IMR-90 (cell line): ENCODE results near the gene OGA. TPM values are rescaled to one million over a fixed set of nuclear protein-coding genes. Genes with fewer than 3 reads are reported as not detected.

Experiments used
- ATAC-seq: fragments of 200-7000 bp; cut with Tn5 transposase; 2 replicates; pipeline ENCODE4 v1.9.1; 2020; ENCODE audit warnings: low read depth, mild to moderate bottlenecking, moderate library complexity
- BruUV-seq: library from RNA; stranded (reverse); fragments of 400-500 nt; replicated peaks from 2 replicates; lab custom pipeline; 2021; lab: Mats Ljungman, UMichigan
- CTCF ChIA-PET: fragments of 300-600 bp; formaldehyde crosslinking; extraction: SDS; loops from one replicate; lab custom pipeline; 2021; ENCODE audit warnings: antibody characterized with exemption; lab: Yijun Ruan, JAX
- POLR2A ChIA-PET: fragments of 300-600 bp; sonication (Branson Sonifier 250); formaldehyde crosslinking; loops from one replicate; lab custom pipeline; 2022; ENCODE audit warnings: antibody characterized with exemption; ENCODE audit not compliant: unreplicated experiment; lab: Charles Lee
- DNase-seq: peaks from one replicate; pipeline ENCODE4 v3.0.0; 2013
- H2AFZ ChIP-seq: replicated peaks from 2 replicates; pipeline ENCODE3; 2013; ENCODE audit warnings: low read length, mild to moderate bottlenecking; ENCODE audit not compliant: poor library complexity
- H2AK5ac ChIP-seq: 2 replicates; pipeline ENCODE4 v1.6.1; 2013; ENCODE audit warnings: low read depth, low read length, inconsistent platforms
- H2AK9ac ChIP-seq: replicated peaks from 2 replicates; pipeline ENCODE3; 2013; ENCODE audit warnings: mild to moderate bottlenecking, low read depth, low read length, moderate library complexity; ENCODE audit not compliant: poor library complexity
- H2BK120ac ChIP-seq: 2 replicates; pipeline ENCODE4 v1.6.1; 2013; ENCODE audit warnings: low read depth, low read length, inconsistent platforms
- H2BK15ac ChIP-seq: 3 replicates; pipeline ENCODE4 v1.6.1; 2013; ENCODE audit warnings: low read depth, low read length, inconsistent platforms
- H2BK20ac ChIP-seq: 2 replicates; pipeline ENCODE4 v1.6.1; 2013; ENCODE audit warnings: low read depth, mild to moderate bottlenecking, inconsistent platforms, low read length, moderate library complexity
- H2BK5ac ChIP-seq: 2 replicates; pipeline ENCODE4 v1.6.1; 2013; ENCODE audit warnings: mild to moderate bottlenecking, low read depth, low read length, inconsistent platforms; ENCODE audit not compliant: poor library complexity, severe bottlenecking
- H3K14ac ChIP-seq: replicated peaks from 2 replicates; pipeline ENCODE4 v1.6.1; 2013; ENCODE audit warnings: low read depth, low read length, inconsistent platforms
- H3K18ac ChIP-seq: 2 replicates; pipeline ENCODE4 v1.6.1; 2013; ENCODE audit warnings: low read depth, low read length, control low read depth
- H3K23ac ChIP-seq: 2 replicates; pipeline ENCODE4 v1.6.1; 2013; ENCODE audit warnings: low read depth, low read length, inconsistent platforms
- H3K27ac ChIP-seq: 2 replicates; pipeline ENCODE4 v1.5.1; 2013; ENCODE audit warnings: mild to moderate bottlenecking, control low read depth, low read length; ENCODE audit not compliant: insufficient read depth
- H3K27me3 ChIP-seq: 2 replicates; pipeline ENCODE4 v1.6.1; 2013; ENCODE audit warnings: low read length; ENCODE audit not compliant: control insufficient read depth, insufficient read depth
- H3K36me3 ChIP-seq: 2 replicates; pipeline ENCODE4 v1.6.1; 2013; ENCODE audit warnings: low read length, mixed read lengths; ENCODE audit not compliant: control insufficient read depth, insufficient read depth
- H3K4ac ChIP-seq: 2 replicates; pipeline ENCODE4 v1.6.1; 2013; ENCODE audit warnings: low read depth, low read length, inconsistent platforms
- H3K4me1 ChIP-seq: 2 replicates; pipeline ENCODE4 v1.6.1; 2013; ENCODE audit warnings: low read length, mixed read lengths; ENCODE audit not compliant: control insufficient read depth, insufficient read depth
- H3K4me2 ChIP-seq: 2 replicates; pipeline ENCODE4 v1.6.1; 2013; ENCODE audit warnings: low read depth, mild to moderate bottlenecking, control low read depth, low read length, moderate library complexity
- H3K4me3 ChIP-seq: 2 replicates; pipeline ENCODE4 v1.5.1; 2013; ENCODE audit warnings: low read depth, mild to moderate bottlenecking, control low read depth, low read length, moderate library complexity; ENCODE audit not compliant: insufficient read depth
- H3K56ac ChIP-seq: 2 replicates; pipeline ENCODE4 v1.6.1; 2013; ENCODE audit warnings: low read length, inconsistent platforms; ENCODE audit not compliant: insufficient read depth; ENCODE audit errors: extremely low read depth
- H3K79me1 ChIP-seq, 2 experiments: 2 replicates each; pipeline ENCODE4 v1.6.1; 2013; ENCODE audit warnings: low read length in 2 of 2, inconsistent platforms in 1 of 2, low read depth in 1 of 2
- H3K9ac ChIP-seq: 2 replicates; pipeline ENCODE4 v1.6.1; 2013; ENCODE audit warnings: low read depth, low read length, control low read depth
- H3K9me1 ChIP-seq: 2 replicates; pipeline ENCODE4 v1.6.1; 2013; ENCODE audit warnings: low read length, inconsistent platforms; ENCODE audit not compliant: insufficient read depth
- H3K9me3 ChIP-seq: 2 replicates; pipeline ENCODE4 v1.6.1; 2013; ENCODE audit warnings: low read length; ENCODE audit not compliant: control insufficient read depth, insufficient read depth
- H4K20me1 ChIP-seq: 2 replicates; pipeline ENCODE4 v1.6.1; 2013; ENCODE audit warnings: low read length, inconsistent platforms; ENCODE audit not compliant: insufficient read depth
- H4K5ac ChIP-seq: 2 replicates; pipeline ENCODE4 v1.6.1; 2013; ENCODE audit warnings: mild to moderate bottlenecking, low read depth, low read length, control low read depth
- H4K8ac ChIP-seq, 2 experiments: 2 replicates each; pipeline ENCODE4 v1.6.1; 2013; ENCODE audit warnings: low read depth in 2 of 2, low read length in 2 of 2, control low read depth in 1 of 2, inconsistent platforms in 1 of 2
- H4K91ac ChIP-seq: 2 replicates; pipeline ENCODE4 v1.6.1; 2013; ENCODE audit warnings: low read depth, low read length, inconsistent platforms; ENCODE audit not compliant: insufficient read depth
- CEBPB ChIP-seq: IDR thresholded peaks from 2 replicates; pipeline ENCODE4 v1.6.1; 2012; ENCODE audit warnings: low read depth, low read length, improper control_type of control experiment
- CTCF ChIP-seq: conservative IDR thresholded peaks from 2 replicates; pipeline ENCODE4 v1.5.1; 2012; ENCODE audit warnings: mild to moderate bottlenecking, low read depth, low read length, improper control_type of control experiment
- FOS ChIP-seq: fragments of 150-350 bp; IDR thresholded peaks from 2 replicates; pipeline ENCODE4 v1.6.1; 2016; ENCODE audit warnings: low read depth, low read length
- MXI1 ChIP-seq: IDR thresholded peaks from 2 replicates; pipeline ENCODE4 v1.6.1; 2012; ENCODE audit warnings: low read depth, mild to moderate bottlenecking, low read length, moderate library complexity, borderline replicate concordance
- NFE2L2 ChIP-seq: fragments of 150-350 bp; IDR thresholded peaks from 2 replicates; pipeline ENCODE4 v1.6.1; 2016; ENCODE audit warnings: low read depth, mild to moderate bottlenecking, low read length
- RCOR1 ChIP-seq: IDR thresholded peaks from 2 replicates; pipeline ENCODE4 v1.6.1; 2012; ENCODE audit warnings: mild to moderate bottlenecking, low read length, improper control_type of control experiment; ENCODE audit not compliant: insufficient replicate concordance
- RFX5 ChIP-seq: IDR thresholded peaks from 2 replicates; pipeline ENCODE4 v1.8.0; 2012; ENCODE audit warnings: low read depth, mild to moderate bottlenecking, low read length, moderate library complexity
- WGBS, 2 experiments: methylation state at CpG; one replicate each; pipeline versions ENCODE4 v1.1.5 to v1.1.7; 2013; ENCODE audit warnings: missing lambda C conversion rate in 2 of 2; ENCODE audit not compliant: insufficient read length in 1 of 2; ENCODE audit errors: extremely low coverage in 2 of 2; 5-methylcytosine and 5-hydroxymethylcytosine counted together
- dilution Hi-C: fragments of 300-500 bp; cut with HindIII; formaldehyde crosslinking; loops from one replicate; pipeline ENCODE4 v1.14.3; 2018; ENCODE audit warnings: low sequenced_read_pairs; ENCODE audit not compliant: unreplicated experiment
- in situ Hi-C: fragments of 300-500 bp; cut with MboI; formaldehyde crosslinking; loops from 3 replicates; pipeline ENCODE4 v1.14.3; 2019; ENCODE audit warnings: low sequenced_read_pairs, inconsistent platforms, mixed read lengths
- intact Hi-C: fragments of 100-400 bp; cut with micrococcal nuclease; formaldehyde crosslinking; loops from 2 replicates; pipeline ENCODE4 v1.10.0; 2022
- polyA plus RNA-seq, 3 experiments: library from polyadenylated mRNA; depleted of rRNA; stranded (reverse); fragments of >200 nt; gene quantifications; 2 replicates each; pipeline ENCODE4 v1.2.3, GENCODE V29; 2012; ENCODE audit warnings: low replicate concordance in 1 of 3
- total RNA-seq: library from RNA; depleted of rRNA; stranded (reverse); fragments of >200 nt; gene quantifications from 2 replicates; pipeline ENCODE4 v1.2.3, GENCODE V29; 2012

The OGA gene
- total and polyA plus RNA-seq, 2 of the 4 experiments (the other 2 are of a cell fraction): 42.5 to 62.9 TPM

- ChIA-PET POLR2A (no interaction called here), CTCF (interaction anchor here (0.6 to 0.7 kb wide), 2 partner anchors 20 to 30 kb away, joined by 3 read pairs; no protein-coding TSS in a partner anchor)
- intact Hi-C loops (no loop called here), in situ Hi-C loops (loop anchor here (25.0 kb wide), 1 partner anchor 866 kb away; no protein-coding TSS in a partner anchor), dilution Hi-C loops (no loop called here)
- Histone ChIP-seq H4K5ac (no peak overlapping the region), H3K9me1 (0 out of 2 replicates have a peak, but pooled peaks cover 2% of the 10 kb centered on the region), H3K18ac (no peak overlapping the region), H2BK20ac (no peak overlapping the region), H3K79me1 (peaks cover 26 to 54% of the 10 kb centered on the region in 2 experiments), H3K56ac (no peak overlapping the region), H3K4me1 (no peaks in the 10 kb centered on the region), H2BK5ac (no peak overlapping the region), H3K9ac (no peak overlapping the region), H3K27me3 (no peaks in the 10 kb centered on the region), H3K4me2 (no peak overlapping the region), H4K91ac (no peak overlapping the region), H3K36me3 (peaks cover 68% of the 10 kb centered on the region), H2BK120ac (no peak overlapping the region), H2AK9ac (no peak overlapping the region), H3K23ac (no peak overlapping the region), H2AK5ac (no peak overlapping the region), H4K20me1 (peaks cover 50% of the 10 kb centered on the region), H2BK15ac (no peak overlapping the region), H3K9me3 (no peaks in the 10 kb centered on the region), H3K27ac (no peak overlapping the region), H3K14ac (no peak overlapping the region), H4K8ac (no peak overlapping the region), H2AFZ (no peak overlapping the region), H3K4ac (no peak overlapping the region), H3K4me3 (no peak overlapping the region)
- BruUV-seq: no TSS peak
- whole genome bisulfite sequencing, 2 experiments: no CpG with 5 or more reads among the region's 4 CpGs
- peak; percentile 70 for ATAC-seq
- TF ChIP-seq RFX5 (no peak), NFE2L2 (no peak), RCOR1 (no peak), FOS (no peak), CTCF (no peak), MXI1 (no peak), CEBPB (no peak)
- peak; percentile 39 for DNase-seq
Measured at GRCh38 chr10:101803511-101803910, 14.7 kb downstream of the OGA start.
